NCI-H2196 treated with DMSO at 0.1 percent for 48 hours (cell line): ENCODE results near the gene AOPEP.
"Not testable (repeated sequence)": the region's sequence is repeated elsewhere in the genome, so short reads cannot be mapped to it uniquely, and the experiment has no call there.

Experiments
- DNase-seq: peaks from one replicate; lab custom pipeline; 2025; ENCODE audit not compliant: unreplicated experiment; lab: John Stamatoyannopoulos, UW

The AOPEP gene

GRCh38 chr9:94928691-94929368 is 202.3 kb downstream of the AOPEP start:
- no peak for DNase-seq

GRCh38 chr9:94929369-94929756 is 202.9 kb downstream of the AOPEP start:
- DNase-seq, result no peak

- DNase-seq, result no peak
These were observed 204.6 kb downstream of the AOPEP start for GRCh38 chr9:94931036-94931633.

- no peak for DNase-seq
These were observed 205.2 kb downstream of the AOPEP start for GRCh38 chr9:94931740-94932139.

- no peak for DNase-seq
These were observed 206.4 kb downstream of the AOPEP start for GRCh38 chr9:94932652-94933510.

GRCh38 chr9:94933511-94933828 is 207.0 kb downstream of the AOPEP start:
- no peak for DNase-seq

GRCh38 chr9:94934816-94935328 is 208.4 kb downstream of the AOPEP start:
- no peak for DNase-seq

GRCh38 chr9:94935396-94935795 is 208.9 kb downstream of the AOPEP start:
- DNase-seq, result no peak

- DNase-seq, result no peak
These were observed 209.9 kb downstream of the AOPEP start for GRCh38 chr9:94936419-94936818.

- DNase-seq, result no peak
These were observed 210.9 kb downstream of the AOPEP start for GRCh38 chr9:94937214-94937903.

- DNase-seq, result no peak
These were observed 211.9 kb downstream of the AOPEP start for GRCh38 chr9:94938384-94938783.

- DNase-seq, result not testable (repeated sequence)
These were observed 213.8 kb downstream of the AOPEP start for GRCh38 chr9:94940296-94940695.

GRCh38 chr9:94941211-94941875 is 214.8 kb downstream of the AOPEP start:
- no peak for DNase-seq

- no peak for DNase-seq
These were observed 218.1 kb downstream of the AOPEP start for GRCh38 chr9:94944626-94945025.

GRCh38 chr9:94945197-94946144 is 219.0 kb downstream of the AOPEP start:
- peak; percentile 26 for DNase-seq

- no peak for DNase-seq
These were observed 219.8 kb downstream of the AOPEP start for GRCh38 chr9:94946256-94946655.

GRCh38 chr9:94948567-94949235 is 222.2 kb downstream of the AOPEP start:
- DNase-seq, result no peak

- no peak for DNase-seq
These were observed 222.9 kb downstream of the AOPEP start for GRCh38 chr9:94949370-94949769.

GRCh38 chr9:94950040-94950578 is 223.6 kb downstream of the AOPEP start:
- DNase-seq, result no peak
